T-helper 17 cell (primary cell): ENCODE results near the gene MROH2A. TPM values are rescaled to one million over a fixed set of nuclear protein-coding genes. Genes with fewer than 3 reads are reported as not detected.

Source experiments
- ATAC-seq: fragments of 150-1000 bp; cut with Tn5 transposase; 2 replicates; pipeline ENCODE4 v1.10.0; 2021; ENCODE audit warnings: mild to moderate bottlenecking, moderate library complexity
- DNase-seq, 3 donors: peaks; one replicate each; pipeline versions ENCODE4 v3.0.0 to v3.0.0-alpha.2; 2020 to 2021
- H3K9me3 ChIP-seq: one replicate; pipeline ENCODE4 v1.7.0; 2013; ENCODE audit warnings: low read length, mild to moderate bottlenecking; ENCODE audit not compliant: control insufficient read depth, poor library complexity, severe bottlenecking
- H3K27ac Mint-ChIP-seq: one replicate; pipeline ENCODE4 v1.8.0; 2022; ENCODE audit warnings: mild to moderate bottlenecking, moderate library complexity, mixed read lengths
- H3K27me3 Mint-ChIP-seq: one replicate; pipeline ENCODE4 v1.8.0; 2022; ENCODE audit warnings: mixed read lengths
- H3K36me3 Mint-ChIP-seq: one replicate; pipeline ENCODE4 v1.8.0; 2022; ENCODE audit warnings: low read depth, mixed read lengths
- H3K4me1 Mint-ChIP-seq: one replicate; pipeline ENCODE4 v1.8.0; 2022; ENCODE audit warnings: mild to moderate bottlenecking, mixed read lengths
- H3K4me3 Mint-ChIP-seq: one replicate; pipeline ENCODE4 v1.8.0; 2022; ENCODE audit warnings: mild to moderate bottlenecking, moderate library complexity, mixed read lengths
- total RNA-seq, 4 donors: library from RNA in 2 of 4; stranded (reverse) in 2 of 4; gene quantifications; one replicate each; pipeline ENCODE4 v1.2.3 and lab custom pipeline; 2022 to 2026

MROH2A gene
- total RNA-seq, 2 donors from 2014 or later = not detected

- DNase-seq (no peak), ATAC-seq (no peak)
- H3K4me1 Mint-ChIP-seq = no peaks in the 10 kb centered on the region
- peaks cover 35% of the 10 kb centered on the region for H3K27me3 Mint-ChIP-seq
- no peaks in the 10 kb centered on the region for H3K9me3 ChIP-seq
- H3K27ac Mint-ChIP-seq = no peak overlapping the region
- no peak overlapping the region for H3K4me3 Mint-ChIP-seq
- H3K36me3 Mint-ChIP-seq = no peaks in the 10 kb centered on the region
Observed at GRCh38 chr2:233799087-233799665, 21.0 kb downstream of the MROH2A start.

GRCh38 chr2:233799716-233800115 lies 21.6 kb downstream of the MROH2A start:
- H3K4me3 Mint-ChIP-seq = no peak overlapping the region

GRCh38 chr2:233800208-233800607 lies 22.1 kb downstream of the MROH2A start:
- Mint-ChIP-seq H3K27ac (no peak overlapping the region), H3K27me3 (peaks cover 45% of the 10 kb centered on the region), H3K4me3 (no peak overlapping the region), H3K4me1 (peaks cover 2% of the 10 kb centered on the region), H3K36me3 (no peaks in the 10 kb centered on the region)
- no peaks in the 10 kb centered on the region for H3K9me3 ChIP-seq
- DNase-seq (no peak), ATAC-seq (no peak)

More at GRCh38 chr2:233799716-233800115, 21.6 kb downstream of the MROH2A start:
- H3K27ac Mint-ChIP-seq = no peak overlapping the region
- no peaks in the 10 kb centered on the region for H3K36me3 Mint-ChIP-seq
- no peaks in the 10 kb centered on the region for H3K4me1 Mint-ChIP-seq
- no peaks in the 10 kb centered on the region for H3K9me3 ChIP-seq
- DNase-seq (no peak), ATAC-seq (no peak)
- H3K27me3 Mint-ChIP-seq = peaks cover 41% of the 10 kb centered on the region

- H3K36me3 Mint-ChIP-seq = no peaks in the 10 kb centered on the region
- no peak overlapping the region for H3K4me3 Mint-ChIP-seq
- peaks cover 50% of the 10 kb centered on the region for H3K27me3 Mint-ChIP-seq
- DNase-seq (no peak), ATAC-seq (no peak)
- peaks cover 2% of the 10 kb centered on the region for H3K4me1 Mint-ChIP-seq
- H3K9me3 ChIP-seq = no peaks in the 10 kb centered on the region
- no peak overlapping the region for H3K27ac Mint-ChIP-seq
Observed at GRCh38 chr2:233801357-233802131, 23.4 kb downstream of the MROH2A start.

- H3K27me3 Mint-ChIP-seq = peaks cover 50% of the 10 kb centered on the region
- ATAC-seq (no peak), DNase-seq (no peak)
- no peak overlapping the region for H3K27ac Mint-ChIP-seq
- H3K4me3 Mint-ChIP-seq = no peak overlapping the region
- H3K36me3 Mint-ChIP-seq = no peaks in the 10 kb centered on the region
- peaks cover 2% of the 10 kb centered on the region for H3K4me1 Mint-ChIP-seq
- no peaks in the 10 kb centered on the region for H3K9me3 ChIP-seq
Observed at GRCh38 chr2:233802132-233802815, 24.1 kb downstream of the MROH2A start.

GRCh38 chr2:233803292-233803911 lies 25.3 kb downstream of the MROH2A start:
- no peaks in the 10 kb centered on the region for H3K36me3 Mint-ChIP-seq
- H3K27me3 Mint-ChIP-seq = peaks cover 52% of the 10 kb centered on the region
- DNase-seq = no peak
- no peaks in the 10 kb centered on the region for H3K9me3 ChIP-seq
- ATAC-seq = no peak
- H3K27ac Mint-ChIP-seq = no peak overlapping the region
- peaks cover 2% of the 10 kb centered on the region for H3K4me1 Mint-ChIP-seq
- peak overlapping the region; percentile 3 for H3K4me3 Mint-ChIP-seq

GRCh38 chr2:233803994-233804393 lies 25.9 kb downstream of the MROH2A start:
- no peak overlapping the region for H3K27ac Mint-ChIP-seq
- ATAC-seq (no peak), DNase-seq (no peak)
- H3K27me3 Mint-ChIP-seq = peaks cover 51% of the 10 kb centered on the region
- H3K36me3 Mint-ChIP-seq = no peaks in the 10 kb centered on the region
- H3K9me3 ChIP-seq = no peaks in the 10 kb centered on the region
- H3K4me1 Mint-ChIP-seq = peaks cover 2% of the 10 kb centered on the region
- H3K4me3 Mint-ChIP-seq = peak overlapping the region; percentile 3

GRCh38 chr2:233807215-233807865 lies 29.2 kb downstream of the MROH2A start:
- H3K4me3 Mint-ChIP-seq = no peak overlapping the region
- H3K36me3 Mint-ChIP-seq = no peaks in the 10 kb centered on the region
- no peak overlapping the region for H3K27ac Mint-ChIP-seq
- H3K9me3 ChIP-seq = no peaks in the 10 kb centered on the region
- DNase-seq (no peak), ATAC-seq (no peak)
- H3K27me3 Mint-ChIP-seq = peaks cover 76% of the 10 kb centered on the region
- H3K4me1 Mint-ChIP-seq = peaks cover 2% of the 10 kb centered on the region

GRCh38 chr2:233807966-233808935 lies 30.1 kb downstream of the MROH2A start:
- Mint-ChIP-seq H3K27ac (no peak overlapping the region), H3K27me3 (peaks cover 67% of the 10 kb centered on the region), H3K4me1 (peaks cover 5% of the 10 kb centered on the region), H3K4me3 (no peak overlapping the region), H3K36me3 (no peaks in the 10 kb centered on the region)
- ATAC-seq = no peak
- DNase-seq = no peak
- H3K9me3 ChIP-seq = no peaks in the 10 kb centered on the region

GRCh38 chr2:233810385-233810784 lies 32.3 kb downstream of the MROH2A start:
- Mint-ChIP-seq H3K27ac (no peak overlapping the region), H3K36me3 (no peaks in the 10 kb centered on the region), H3K27me3 (peaks cover 56% of the 10 kb centered on the region), H3K4me1 (peaks cover 2% of the 10 kb centered on the region), H3K4me3 (no peak overlapping the region)
- ATAC-seq (no peak), DNase-seq (no peak)
- H3K9me3 ChIP-seq = no peaks in the 10 kb centered on the region

GRCh38 chr2:233811087-233811486 lies 33.0 kb downstream of the MROH2A start:
- H3K27me3 Mint-ChIP-seq = peaks cover 53% of the 10 kb centered on the region
- ATAC-seq (no peak), DNase-seq (no peak)
- H3K4me1 Mint-ChIP-seq = peaks cover 2% of the 10 kb centered on the region
- H3K4me3 Mint-ChIP-seq = no peak overlapping the region
- no peaks in the 10 kb centered on the region for H3K9me3 ChIP-seq
- no peak overlapping the region for H3K27ac Mint-ChIP-seq
- H3K36me3 Mint-ChIP-seq = no peaks in the 10 kb centered on the region

- no peak overlapping the region for H3K27ac Mint-ChIP-seq
- no peak overlapping the region for H3K4me3 Mint-ChIP-seq
- H3K27me3 Mint-ChIP-seq = peaks cover 53% of the 10 kb centered on the region
- H3K9me3 ChIP-seq = no peaks in the 10 kb centered on the region
- H3K36me3 Mint-ChIP-seq = no peaks in the 10 kb centered on the region
- DNase-seq (no peak), ATAC-seq (no peak)
- H3K4me1 Mint-ChIP-seq = peaks cover 2% of the 10 kb centered on the region
Observed at GRCh38 chr2:233811732-233812131, 33.6 kb downstream of the MROH2A start.
